ENCODE measurements around the gene IL17F.

IL17F gene

GRCh38 chr6:52262620-52263344 is 18.5 kb upstream of the IL17F start:
- no peak for TF ChIP-seq SUZ12 (IDR thresholded peaks at IDR 0.05; ENCODE audit: extremely low read depth, insufficient read depth, insufficient read length)
- TF ChIP-seq YY1 (IDR thresholded peaks at IDR 0.05; ENCODE audit: insufficient read depth, insufficient read length): no peak
- TF ChIP-seq ZNF274 (IDR thresholded peaks at IDR 0.05; ENCODE audit: low read depth, low read length): no peak
- Histone ChIP-seq H3K36me3 (ENCODE audit: insufficient read depth, insufficient read length, low read length) (peaks cover 73% of the 10 kb centered on the region), H3K9ac (ENCODE audit: insufficient read length, low read depth) (no peak overlapping the region), H3K27me3 (ENCODE audit: insufficient read depth, insufficient read length) (no peaks in the 10 kb centered on the region), H3K9me3 (ENCODE audit: insufficient read depth, low read length) (no peaks in the 10 kb centered on the region), H3K4me1 (ENCODE audit: insufficient read depth, insufficient read length) (no peaks in the 10 kb centered on the region), H3K4me3 (ENCODE audit: insufficient read length, low read depth) (no peak overlapping the region)
- DNase-seq (ENCODE audit: low read depth, low spot score): no peak

- no peak for TF ChIP-seq ZNF274 (IDR thresholded peaks at IDR 0.05; ENCODE audit: low read depth, low read length)
- TF ChIP-seq SUZ12 (IDR thresholded peaks at IDR 0.05; ENCODE audit: extremely low read depth, insufficient read depth, insufficient read length): no peak
- TF ChIP-seq YY1 (IDR thresholded peaks at IDR 0.05; ENCODE audit: insufficient read depth, insufficient read length): no peak
- Histone ChIP-seq H3K27me3 (ENCODE audit: insufficient read depth, insufficient read length) (no peaks in the 10 kb centered on the region), H3K9ac (ENCODE audit: insufficient read length, low read depth) (no peak overlapping the region), H3K4me3 (ENCODE audit: insufficient read length, low read depth) (no peak overlapping the region), H3K4me1 (ENCODE audit: insufficient read depth, insufficient read length) (no peaks in the 10 kb centered on the region), H3K36me3 (ENCODE audit: insufficient read depth, insufficient read length, low read length) (peaks cover 58% of the 10 kb centered on the region), H3K9me3 (ENCODE audit: insufficient read depth, low read length) (no peaks in the 10 kb centered on the region)
- no peak for DNase-seq (ENCODE audit: low read depth, low spot score)
Measured at GRCh38 chr6:52261229-52261628, 16.9 kb upstream of the IL17F start.

- Histone ChIP-seq H3K9ac (ENCODE audit: insufficient read length, low read depth) (no peak overlapping the region), H3K9me3 (ENCODE audit: insufficient read depth, low read length) (no peaks in the 10 kb centered on the region), H3K36me3 (ENCODE audit: insufficient read depth, insufficient read length, low read length) (peaks cover 53% of the 10 kb centered on the region), H3K27me3 (ENCODE audit: insufficient read depth, insufficient read length) (no peaks in the 10 kb centered on the region), H3K4me3 (ENCODE audit: insufficient read length, low read depth) (no peak overlapping the region), H3K4me1 (ENCODE audit: insufficient read depth, insufficient read length) (no peaks in the 10 kb centered on the region)
- TF ChIP-seq YY1 (IDR thresholded peaks at IDR 0.05; ENCODE audit: insufficient read depth, insufficient read length): no peak
- no peak for TF ChIP-seq ZNF274 (IDR thresholded peaks at IDR 0.05; ENCODE audit: low read depth, low read length)
- TF ChIP-seq SUZ12 (IDR thresholded peaks at IDR 0.05; ENCODE audit: extremely low read depth, insufficient read depth, insufficient read length): no peak
- DNase-seq (ENCODE audit: low read depth, low spot score): no peak
Measured at GRCh38 chr6:52260634-52261033, 16.3 kb upstream of the IL17F start.

GRCh38 chr6:52255434-52255833 is 11.1 kb upstream of the IL17F start:
- no peak overlapping the region for H3K4me3 ChIP-seq (ENCODE audit: insufficient read length, low read depth)
- no peaks in the 10 kb centered on the region for H3K27me3 ChIP-seq (ENCODE audit: insufficient read depth, insufficient read length)
- no peaks in the 10 kb centered on the region for H3K9me3 ChIP-seq (ENCODE audit: insufficient read depth, low read length)
- H3K9ac ChIP-seq (ENCODE audit: insufficient read length, low read depth): no peak overlapping the region
- H3K36me3 ChIP-seq (ENCODE audit: insufficient read depth, insufficient read length, low read length): peaks cover 5% of the 10 kb centered on the region
- DNase-seq (ENCODE audit: low read depth, low spot score): no peak
- H3K4me1 ChIP-seq (ENCODE audit: insufficient read depth, insufficient read length): no peaks in the 10 kb centered on the region
- TF ChIP-seq ZNF274 (IDR thresholded peaks at IDR 0.05; ENCODE audit: low read depth, low read length) (no peak), YY1 (IDR thresholded peaks at IDR 0.05; ENCODE audit: insufficient read depth, insufficient read length) (no peak), SUZ12 (IDR thresholded peaks at IDR 0.05; ENCODE audit: extremely low read depth, insufficient read depth, insufficient read length) (no peak)

- Histone ChIP-seq H3K27me3 (ENCODE audit: insufficient read depth, insufficient read length) (no peaks in the 10 kb centered on the region), H3K36me3 (ENCODE audit: insufficient read depth, insufficient read length, low read length) (no peaks in the 10 kb centered on the region), H3K4me1 (ENCODE audit: insufficient read depth, insufficient read length) (no peaks in the 10 kb centered on the region), H3K9me3 (ENCODE audit: insufficient read depth, low read length) (no peaks in the 10 kb centered on the region), H3K4me3 (ENCODE audit: insufficient read length, low read depth) (no peak overlapping the region), H3K9ac (ENCODE audit: insufficient read length, low read depth) (no peak overlapping the region)
- TF ChIP-seq SUZ12 (IDR thresholded peaks at IDR 0.05; ENCODE audit: extremely low read depth, insufficient read depth, insufficient read length) (no peak), YY1 (IDR thresholded peaks at IDR 0.05; ENCODE audit: insufficient read depth, insufficient read length) (no peak), ZNF274 (IDR thresholded peaks at IDR 0.05; ENCODE audit: low read depth, low read length) (no peak)
- DNase-seq (ENCODE audit: low read depth, low spot score): no peak
Measured at GRCh38 chr6:52254731-52255378, 10.6 kb upstream of the IL17F start.

GRCh38 chr6:52253494-52253893 is 9.2 kb upstream of the IL17F start:
- TF ChIP-seq ZNF274 (IDR thresholded peaks at IDR 0.05; ENCODE audit: low read depth, low read length) (no peak), YY1 (IDR thresholded peaks at IDR 0.05; ENCODE audit: insufficient read depth, insufficient read length) (no peak), SUZ12 (IDR thresholded peaks at IDR 0.05; ENCODE audit: extremely low read depth, insufficient read depth, insufficient read length) (no peak)
- Histone ChIP-seq H3K4me3 (ENCODE audit: insufficient read length, low read depth) (no peak overlapping the region), H3K9ac (ENCODE audit: insufficient read length, low read depth) (no peak overlapping the region), H3K9me3 (ENCODE audit: insufficient read depth, low read length) (no peaks in the 10 kb centered on the region), H3K36me3 (ENCODE audit: insufficient read depth, insufficient read length, low read length) (no peaks in the 10 kb centered on the region), H3K27me3 (ENCODE audit: insufficient read depth, insufficient read length) (no peaks in the 10 kb centered on the region), H3K4me1 (ENCODE audit: insufficient read depth, insufficient read length) (no peaks in the 10 kb centered on the region)
- DNase-seq (ENCODE audit: low read depth, low spot score): no peak

- H3K9ac ChIP-seq (ENCODE audit: insufficient read length, low read depth): no peak overlapping the region
- TF ChIP-seq ZNF274 (IDR thresholded peaks at IDR 0.05; ENCODE audit: low read depth, low read length) (no peak), YY1 (IDR thresholded peaks at IDR 0.05; ENCODE audit: insufficient read depth, insufficient read length) (no peak), SUZ12 (IDR thresholded peaks at IDR 0.05; ENCODE audit: extremely low read depth, insufficient read depth, insufficient read length) (no peak)
- no peaks in the 10 kb centered on the region for H3K36me3 ChIP-seq (ENCODE audit: insufficient read depth, insufficient read length, low read length)
- no peak overlapping the region for H3K4me3 ChIP-seq (ENCODE audit: insufficient read length, low read depth)
- no peaks in the 10 kb centered on the region for H3K27me3 ChIP-seq (ENCODE audit: insufficient read depth, insufficient read length)
- no peaks in the 10 kb centered on the region for H3K4me1 ChIP-seq (ENCODE audit: insufficient read depth, insufficient read length)
- no peaks in the 10 kb centered on the region for H3K9me3 ChIP-seq (ENCODE audit: insufficient read depth, low read length)
- DNase-seq (ENCODE audit: low read depth, low spot score): no peak
Measured at GRCh38 chr6:52251113-52251512, 6.8 kb upstream of the IL17F start.

All from NT2/D1 (cell line).